ENCODE measurements around the gene OR6K2. TPM values are rescaled to one million over a fixed set of nuclear protein-coding genes. Genes with fewer than 3 reads are reported as not detected.

Gene OR6K2
- total and polyA plus RNA-seq, 2 of the 4 experiments (the other 2 are of a cell fraction): not detected

DNA sequence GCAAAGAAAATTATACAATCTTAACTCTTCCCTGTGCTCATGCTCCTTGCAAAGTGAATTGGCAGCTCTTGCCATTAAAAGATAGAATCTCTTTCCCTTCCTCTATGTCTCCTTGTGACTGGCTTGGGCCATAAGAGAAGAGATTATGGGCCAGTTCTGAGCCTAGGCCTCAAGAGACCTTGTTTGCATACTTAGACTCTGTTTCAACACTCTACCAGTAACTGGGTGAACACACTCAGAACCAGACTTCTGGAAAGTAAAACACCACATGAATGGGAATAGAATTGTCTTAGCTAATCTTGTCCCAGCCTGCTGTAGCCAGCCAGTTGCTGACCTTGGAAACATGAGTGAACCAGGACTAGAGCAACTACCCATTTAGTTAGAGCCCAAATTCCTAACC, 35.4 kb upstream of the OR6K2 start:
- dilution Hi-C loops (cut with HindIII; ENCODE audit: low sequenced_read_pairs, unreplicated experiment): no loop called here
- no peak overlapping the region for H4K8ac ChIP-seq (ENCODE audit: low read depth in 2 of 2, low read length in 2 of 2)
- no peak overlapping the region for H3K23ac ChIP-seq (ENCODE audit: low read depth, low read length)

More for the DNA sequence above, 35.4 kb upstream of the OR6K2 start:
- Histone ChIP-seq H3K4ac (ENCODE audit: low read depth, low read length) (no peak overlapping the region), H2AK9ac (replicated peaks; ENCODE audit: low read depth, low read length, poor library complexity) (no peak overlapping the region), H2AFZ (replicated peaks; ENCODE audit: low read length, poor library complexity) (no peak overlapping the region), H3K9me3 (ENCODE audit: control insufficient read depth, insufficient read depth, low read length) (no peaks in the 10 kb centered on the region), H2BK15ac (ENCODE audit: low read depth, low read length) (no peak overlapping the region), H4K20me1 (ENCODE audit: insufficient read depth, low read length) (no peaks in the 10 kb centered on the region), H3K9me1 (ENCODE audit: insufficient read depth, low read length) (no peaks in the 10 kb centered on the region), H4K91ac (ENCODE audit: insufficient read depth, low read depth, low read length) (no peak overlapping the region), H3K27me3 (ENCODE audit: control insufficient read depth, insufficient read depth, low read length) (no peaks in the 10 kb centered on the region), H2BK5ac (ENCODE audit: low read depth, low read length, poor library complexity, severe bottlenecking) (no peak overlapping the region), H3K56ac (ENCODE audit: extremely low read depth, insufficient read depth, low read length) (no peak overlapping the region), H3K9ac (ENCODE audit: low read depth, low read length) (no peak overlapping the region), H3K18ac (ENCODE audit: low read depth, low read length) (no peak overlapping the region), H3K27ac (ENCODE audit: insufficient read depth, low read length) (no peak overlapping the region), H3K79me1 (ENCODE audit: low read depth in 1 of 2, low read length in 2 of 2) (no peaks in the 10 kb centered on the region), H3K4me1 (ENCODE audit: control insufficient read depth, insufficient read depth, low read length) (no peaks in the 10 kb centered on the region), H2AK5ac (ENCODE audit: low read depth, low read length) (no peak overlapping the region), H3K36me3 (ENCODE audit: control insufficient read depth, insufficient read depth, low read length) (no peaks in the 10 kb centered on the region), H2BK120ac (ENCODE audit: low read depth, low read length) (no peak overlapping the region), H2BK20ac (ENCODE audit: low read depth, low read length) (no peak overlapping the region), H4K5ac (ENCODE audit: low read depth, low read length) (no peak overlapping the region), H3K4me3 (ENCODE audit: insufficient read depth, low read depth, low read length) (no peak overlapping the region), H3K14ac (replicated peaks; ENCODE audit: low read depth, low read length) (no peak overlapping the region), H3K4me2 (ENCODE audit: low read depth, low read length) (no peak overlapping the region)
- POLR2A ChIA-PET (ENCODE audit: unreplicated experiment): no interaction called here
- BruUV-seq (replicated peaks): no TSS peak
- ATAC-seq (ENCODE audit: low read depth) (no peak), DNase-seq (no peak)
- no peak for TF ChIP-seq FOS (IDR thresholded peaks at IDR 0.05; ENCODE audit: low read depth, low read length)
- no peak for TF ChIP-seq CHD1 (IDR thresholded peaks at IDR 0.05; ENCODE audit: low read depth, low read length)
- no peak for TF ChIP-seq CEBPB (IDR thresholded peaks at IDR 0.05; ENCODE audit: low read depth, low read length)
- TF ChIP-seq NFE2L2 (IDR thresholded peaks at IDR 0.05; ENCODE audit: low read depth, low read length): no peak
- TF ChIP-seq, protein P1, sequence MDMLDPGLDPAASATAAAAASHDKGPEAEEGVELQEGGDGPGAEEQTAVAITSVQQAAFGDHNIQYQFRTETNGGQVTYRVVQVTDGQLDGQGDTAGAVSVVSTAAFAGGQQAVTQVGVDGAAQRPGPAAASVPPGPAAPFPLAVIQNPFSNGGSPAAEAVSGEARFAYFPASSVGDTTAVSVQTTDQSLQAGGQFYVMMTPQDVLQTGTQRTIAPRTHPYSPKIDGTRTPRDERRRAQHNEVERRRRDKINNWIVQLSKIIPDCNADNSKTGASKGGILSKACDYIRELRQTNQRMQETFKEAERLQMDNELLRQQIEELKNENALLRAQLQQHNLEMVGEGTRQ (IDR thresholded peaks at IDR 0.05; ENCODE audit: low read depth, low read length): no peak
- no peak for TF ChIP-seq MAFK (IDR thresholded peaks at IDR 0.05; ENCODE audit: low read depth, low read length)
- TF ChIP-seq RFX5 (IDR thresholded peaks at IDR 0.05; ENCODE audit: low read depth, low read length): no peak
- TF ChIP-seq SMC3 (IDR thresholded peaks at IDR 0.05; ENCODE audit: low read depth, low read length): no peak
- TF ChIP-seq MAZ (IDR thresholded peaks at IDR 0.05; ENCODE audit: borderline replicate concordance, low read depth, low read length): no peak
- in situ Hi-C loops (cut with MboI; ENCODE audit: low sequenced_read_pairs): no loop called here
- CTCF ChIA-PET: no interaction called here
- intact Hi-C loops (cut with micrococcal nuclease): no loop called here

All from IMR-90 (cell line).